Ovary (tissue), 9 donors: ENCODE measurements around the gene FNIP2. TPM values are rescaled to one million over a fixed set of nuclear protein-coding genes. Genes with fewer than 3 reads are reported as not detected.
"Not testable (repeated sequence)": the region's sequence is repeated elsewhere in the genome, so short reads cannot be mapped to it uniquely, and the experiment has no call there.

Source experiments
- DNase-seq, 5 donors: peaks; one replicate each; pipeline ENCODE4 v3.0.0-alpha.2; 2019 to 2020
- H3K27ac ChIP-seq, 2 donors: fragments of 200-600 bp; one replicate each; pipeline versions ENCODE4 v1.5.1 to v1.8.0; 2019 to 2022
- H3K27me3 ChIP-seq: fragments of 200-600 bp; one replicate; pipeline ENCODE4 v1.8.0; 2022
- H3K36me3 ChIP-seq: fragments of 200-600 bp; sonication (generic); one replicate; pipeline ENCODE4 v1.5.1; 2019
- H3K4me1 ChIP-seq: one replicate; pipeline ENCODE4 v1.8.1; 2013; ENCODE audit warnings: mild to moderate bottlenecking, moderate library complexity; ENCODE audit not compliant: insufficient read depth
- H3K4me3 ChIP-seq: fragments of 200-600 bp; sonication (generic); one replicate; pipeline ENCODE4 v1.5.1; 2017
- H3K9me3 ChIP-seq, 2 donors: fragments of 200-600 bp in 1 of 2; sonication (generic) in 1 of 2; one replicate each; pipeline versions ENCODE4 v1.5.1 to v1.8.1; 2013 to 2019; ENCODE audit warnings: mild to moderate bottlenecking in 1 of 2, moderate library complexity in 1 of 2
- EP300 ChIP-seq: sonication (generic); formaldehyde crosslinking; IDR thresholded peaks from one replicate; pipeline ENCODE4 v1.6.1; 2017; ENCODE audit warnings: antibody characterized with exemption
- POLR2A ChIP-seq: fragments of 450-650 bp; IDR thresholded peaks from one replicate; pipeline ENCODE4 v1.6.1; 2017; ENCODE audit warnings: antibody characterized with exemption, mild to moderate bottlenecking, moderate library complexity
- WGBS, 3 donors: extraction: QIAGEN DNeasy Blood & Tissue Kit in 1 of 3; methylation state at CpG; one replicate each; pipeline versions ENCODE4 v1.1.5 to v1.1.7; 2013 to 2017; 5-methylcytosine and 5-hydroxymethylcytosine counted together
- intact Hi-C, 4 donors: fragments of 100-400 bp; cut with DNase I; formaldehyde crosslinking; loops; one replicate each; pipeline versions ENCODE4 v1.11.0 to v1.15.1; 2022 to 2023
- polyA plus RNA-seq, 2 donors: library from polyadenylated mRNA; stranded (reverse); fragments of 200-250 nt in 1 of 2; fragments of 350-450 nt in 1 of 2; fragmentation: Illumina TruSeq in 1 of 2; extraction: RNeasy Lipid Tissue Mini Kit (QIAGEN cat#74804) in 1 of 2; gene quantifications; one replicate each; pipeline ENCODE4 v1.2.3, GENCODE V29; 2013 to 2014
- total RNA-seq, 7 donors: library from RNA; depleted of rRNA in 2 of 7; stranded (reverse); fragments of >200 nt in 2 of 7; fragmentation: NEBNext Ultra II Directional in 3 of 7; extraction: Animal tissue kit (Norgen Biotek cat#: 25700) in 3 of 7; gene quantifications; one replicate each; pipeline versions ENCODE4 v1.1.0 to v1.2.4, GENCODE V29; 2016 to 2023
- TF ChIP-seq, protein P1 (sequence below), 3 donors: fragments of 450-650 bp in 2 of 3; fragments of 200-600 bp in 1 of 3; IDR thresholded peaks; one replicate each; pipeline versions ENCODE4 v1.5.1 to v1.8.0; 2016 to 2022; ENCODE audit warnings: antibody characterized with exemption in 3 of 3, mild to moderate bottlenecking in 1 of 3
- donor health status: DM: no; HTN: no; CAD: no; lungs with moderate emphysema.
- donor health status: DM: no; HTN: no; CAD: no.
- donor health status: Bipolar disorder and iron deficiency.
- donor health status: DM: yes; HTN: yes; CAD: no.
- donor health status: DM: no; HTN: no; CAD: no.
- donor health status: DM: yes; HTN: yes; CAD: no.

Gene FNIP2
- total and polyA plus RNA-seq, 9 donors = 6.1 to 34.1 (median 20.4) TPM

DNA sequence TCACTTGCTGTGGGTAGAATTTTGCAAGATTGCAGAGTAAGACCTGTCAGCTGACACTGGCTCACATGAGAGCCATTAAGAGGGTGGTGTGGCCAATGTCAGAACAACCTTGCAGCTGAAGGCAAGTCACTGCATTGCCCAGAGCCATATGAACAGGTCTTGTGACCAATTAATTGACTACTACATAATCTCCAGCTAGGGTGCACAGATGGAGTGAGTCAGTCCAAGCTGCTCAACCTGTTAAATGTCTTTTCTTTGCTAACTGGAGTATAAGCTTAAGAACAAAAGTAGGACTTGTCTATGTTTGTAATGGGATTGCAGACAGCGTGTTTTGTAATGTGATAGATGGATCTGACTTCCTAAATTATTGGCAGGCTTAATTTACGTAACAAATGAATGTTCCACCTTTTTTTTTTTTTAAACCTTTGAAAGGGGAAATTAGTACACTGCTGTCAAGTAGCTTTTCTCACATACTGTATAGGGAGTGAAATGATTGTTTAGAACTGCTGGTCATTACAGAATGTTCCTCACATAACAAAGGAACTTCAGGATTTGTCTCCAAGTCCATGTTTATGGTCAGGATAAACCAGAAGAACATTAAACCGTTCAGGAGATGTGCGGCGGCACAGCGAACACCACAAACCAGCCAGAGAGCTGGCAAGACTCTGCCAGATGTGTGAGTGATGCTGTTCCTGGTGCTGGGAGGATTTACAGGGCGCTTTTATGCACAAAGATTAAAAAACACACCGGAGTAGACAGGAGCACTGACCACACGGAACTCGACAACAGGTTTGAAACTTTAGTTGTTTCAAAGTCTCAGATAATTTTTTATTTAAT lies 37.0 kb downstream of the FNIP2 start:
- intact Hi-C loops = no loop called here
- TF ChIP-seq POLR2A = no peak
- no peak for TF ChIP-seq EP300
- TF ChIP-seq, protein P1, sequence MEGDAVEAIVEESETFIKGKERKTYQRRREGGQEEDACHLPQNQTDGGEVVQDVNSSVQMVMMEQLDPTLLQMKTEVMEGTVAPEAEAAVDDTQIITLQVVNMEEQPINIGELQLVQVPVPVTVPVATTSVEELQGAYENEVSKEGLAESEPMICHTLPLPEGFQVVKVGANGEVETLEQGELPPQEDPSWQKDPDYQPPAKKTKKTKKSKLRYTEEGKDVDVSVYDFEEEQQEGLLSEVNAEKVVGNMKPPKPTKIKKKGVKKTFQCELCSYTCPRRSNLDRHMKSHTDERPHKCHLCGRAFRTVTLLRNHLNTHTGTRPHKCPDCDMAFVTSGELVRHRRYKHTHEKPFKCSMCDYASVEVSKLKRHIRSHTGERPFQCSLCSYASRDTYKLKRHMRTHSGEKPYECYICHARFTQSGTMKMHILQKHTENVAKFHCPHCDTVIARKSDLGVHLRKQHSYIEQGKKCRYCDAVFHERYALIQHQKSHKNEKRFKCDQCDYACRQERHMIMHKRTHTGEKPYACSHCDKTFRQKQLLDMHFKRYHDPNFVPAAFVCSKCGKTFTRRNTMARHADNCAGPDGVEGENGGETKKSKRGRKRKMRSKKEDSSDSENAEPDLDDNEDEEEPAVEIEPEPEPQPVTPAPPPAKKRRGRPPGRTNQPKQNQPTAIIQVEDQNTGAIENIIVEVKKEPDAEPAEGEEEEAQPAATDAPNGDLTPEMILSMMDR (IDR thresholded peaks at IDR 0.05) = no peak
- Histone ChIP-seq H3K4me3 (no peak overlapping the region), H3K9me3 (no peaks in the 10 kb centered on the region), H3K27ac (no peak overlapping the region), H3K36me3 (no peaks in the 10 kb centered on the region), H3K27me3 (no peaks in the 10 kb centered on the region), H3K4me1 (peaks cover 2% of the 10 kb centered on the region)
- DNase-seq = no peak
- 93 to 94% (median 94%) methylated on average over 10 of the region's 10 CpGs for WGBS, 3 donors

DNA sequence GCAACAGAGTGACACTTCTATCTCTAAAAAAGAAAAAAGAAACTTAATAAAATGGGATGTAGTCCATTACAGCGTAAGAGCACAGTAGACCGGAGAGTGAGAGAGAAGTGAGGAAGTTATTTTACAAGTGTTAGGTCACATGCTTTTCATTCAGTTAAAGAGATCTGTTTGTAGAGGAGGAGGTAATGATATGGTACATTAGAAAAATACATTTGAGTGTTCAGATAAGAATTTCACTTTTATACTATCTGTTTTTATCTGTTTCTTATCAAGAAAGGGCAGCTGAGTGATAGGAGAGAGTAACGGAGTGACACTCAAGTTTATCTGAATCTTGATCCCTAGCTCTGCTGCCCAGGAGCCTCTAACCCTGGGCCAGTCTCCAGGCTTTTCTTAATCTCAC lies 38.9 kb downstream of the FNIP2 start:
- H3K4me3 ChIP-seq = no peak overlapping the region
- H3K36me3 ChIP-seq = no peaks in the 10 kb centered on the region
- peaks cover 4% of the 10 kb centered on the region for H3K4me1 ChIP-seq
- H3K27me3 ChIP-seq = no peaks in the 10 kb centered on the region
- 81 to 92% (median 90%) methylated on average over 3 of the region's 3 CpGs for WGBS, 3 donors
- no peaks in the 10 kb centered on the region for H3K9me3 ChIP-seq
- no peak for TF ChIP-seq POLR2A
- TF ChIP-seq, protein P1 (IDR thresholded peaks at IDR 0.05) = no peak
- no peak for TF ChIP-seq EP300
- intact Hi-C loops = no loop called here
- H3K27ac ChIP-seq = no peak overlapping the region
- DNase-seq = no peak

GRCh38 chr4:158808399-158808798 lies 39.6 kb downstream of the FNIP2 start:
- 64 to 95% (median 85%) methylated on average over 3 of the region's 3 CpGs for WGBS, 3 donors
- intact Hi-C loops = no loop called here
- Histone ChIP-seq H3K9me3 (no peaks in the 10 kb centered on the region), H3K4me1 (peaks cover 4% of the 10 kb centered on the region), H3K4me3 (no peak overlapping the region), H3K27ac (no peak overlapping the region), H3K36me3 (no peaks in the 10 kb centered on the region), H3K27me3 (no peaks in the 10 kb centered on the region)
- DNase-seq = no peak
- TF ChIP-seq EP300 (no peak), POLR2A (no peak)
- TF ChIP-seq, protein P1 (IDR thresholded peaks at IDR 0.05) = no peak

GRCh38 chr4:158809208-158809607 lies 40.4 kb downstream of the FNIP2 start:
- H3K4me1 ChIP-seq, H3K9me3 ChIP-seq, intact Hi-C loops, H3K27ac ChIP-seq, H3K4me3 ChIP-seq, H3K36me3 ChIP-seq, DNase-seq, H3K27me3 ChIP-seq: not testable (repeated sequence)
- 87 to 93% (median 88%) methylated on average over 4 of the region's 4 CpGs for WGBS, 3 donors
